NCI-H128 (cell line): ENCODE results near the gene AP3D1.

Source experiments
- DNase-seq: peaks from one replicate; lab custom pipeline; 2025; ENCODE audit not compliant: unreplicated experiment; lab: John Stamatoyannopoulos, UW

The AP3D1 gene

GRCh38 chr19:2184422-2184975, 33.1 kb upstream of the AP3D1 start:
- no peak for DNase-seq

GRCh38 chr19:2181633-2181997, 30.2 kb upstream of the AP3D1 start:
- no peak for DNase-seq

GRCh38 chr19:2180881-2181632, 29.7 kb upstream of the AP3D1 start:
- no peak for DNase-seq

GRCh38 chr19:2180114-2180513, 28.7 kb upstream of the AP3D1 start:
- DNase-seq = no peak

- no peak for DNase-seq
Observed at GRCh38 chr19:2179095-2179494, 27.7 kb upstream of the AP3D1 start.

GRCh38 chr19:2176337-2176994, 25.1 kb upstream of the AP3D1 start:
- DNase-seq = no peak

- DNase-seq = no peak
Observed at GRCh38 chr19:2175742-2176141, 24.4 kb upstream of the AP3D1 start.

- no peak for DNase-seq
Observed at GRCh38 chr19:2173767-2174577, 22.6 kb upstream of the AP3D1 start.

- DNase-seq = no peak
Observed at GRCh38 chr19:2173388-2173766, 22.0 kb upstream of the AP3D1 start.

- DNase-seq = no peak
Observed at GRCh38 chr19:2171349-2172145, 20.2 kb upstream of the AP3D1 start.

- no peak for DNase-seq
Observed at GRCh38 chr19:2170987-2171348, 19.6 kb upstream of the AP3D1 start.

- DNase-seq = no peak
Observed at GRCh38 chr19:2170219-2170618, 18.9 kb upstream of the AP3D1 start.

- DNase-seq = no peak
Observed at GRCh38 chr19:2168619-2169424, 17.5 kb upstream of the AP3D1 start.

- DNase-seq = no peak
Observed at GRCh38 chr19:2167896-2168618, 16.7 kb upstream of the AP3D1 start.

GRCh38 chr19:2166741-2167738, 15.7 kb upstream of the AP3D1 start:
- no peak for DNase-seq

GRCh38 chr19:2164020-2164998, 12.9 kb upstream of the AP3D1 start:
- no peak for DNase-seq

- no peak for DNase-seq
Observed at GRCh38 chr19:2160379-2160778, 9.0 kb upstream of the AP3D1 start.
